HG03196 (cell line): Measurements from ENCODE around the gene UBE2J2.

Experiments
- ATAC-seq: cut with Tn5 transposase; IDR thresholded peaks from one replicate; pipeline ENCODE4 v1.9.1; 2021; ENCODE audit not compliant: unreplicated experiment

The UBE2J2 gene

DNA sequence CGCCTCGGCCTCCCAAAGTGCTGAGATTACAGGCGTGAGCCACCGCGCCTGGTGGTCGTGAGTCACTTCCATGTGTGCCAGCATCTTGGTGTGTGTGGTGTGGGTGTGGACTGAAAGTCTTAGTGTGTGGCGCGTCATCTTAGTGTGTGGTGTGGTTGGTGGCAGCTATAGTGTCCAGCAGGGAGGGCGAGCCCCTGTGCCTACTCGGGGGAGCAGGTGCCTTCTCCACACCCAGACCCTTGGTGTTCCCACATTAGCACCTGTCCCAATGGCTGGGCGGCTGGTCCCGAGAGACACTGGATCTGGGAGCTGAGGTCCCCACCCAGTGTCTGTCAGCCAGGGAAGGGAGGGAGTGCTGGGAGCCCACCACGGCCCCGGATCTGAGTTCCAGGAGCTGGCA lies 9.3 kb upstream of the UBE2J2 start:
- no peak for ATAC-seq

DNA sequence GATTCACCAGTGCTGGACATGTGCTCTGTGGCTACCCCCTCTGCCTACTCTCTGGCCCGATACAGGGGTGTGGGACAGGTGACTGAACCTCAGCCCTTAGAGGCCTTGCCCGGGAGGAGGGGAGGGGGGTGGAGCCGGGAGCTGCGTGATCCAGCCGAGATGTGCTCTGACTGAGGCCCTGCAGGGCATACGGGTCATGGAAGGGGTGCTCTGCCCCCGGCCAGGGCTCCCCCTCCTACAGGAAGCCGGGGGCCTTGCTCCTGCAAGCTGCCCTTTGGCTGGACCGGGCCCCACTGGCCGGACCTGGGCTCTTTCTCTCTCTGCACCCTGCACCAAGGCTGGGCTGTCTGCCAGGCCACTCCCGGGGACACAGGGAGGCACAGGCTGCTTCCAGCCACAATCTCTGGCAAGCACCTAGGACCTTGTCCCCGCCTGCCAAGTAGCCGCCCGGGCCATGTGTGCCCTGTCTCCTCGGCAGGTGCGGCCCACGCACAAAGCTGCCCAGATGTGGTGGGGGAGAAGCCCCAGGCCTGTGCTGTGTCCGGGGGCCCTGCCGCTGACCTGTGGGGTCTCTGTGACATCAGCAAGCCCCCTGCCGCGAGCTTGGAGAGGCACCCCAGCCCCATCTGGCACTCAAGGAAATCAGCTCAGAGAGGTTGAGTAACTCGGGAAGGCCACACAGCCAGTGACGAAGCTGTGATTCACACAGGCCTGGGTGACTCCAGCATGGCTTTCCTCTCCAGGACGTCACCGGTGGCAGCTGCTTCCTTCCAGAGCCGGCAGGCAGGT lies 8.1 kb upstream of the UBE2J2 start:
- ATAC-seq, result no peak

DNA sequence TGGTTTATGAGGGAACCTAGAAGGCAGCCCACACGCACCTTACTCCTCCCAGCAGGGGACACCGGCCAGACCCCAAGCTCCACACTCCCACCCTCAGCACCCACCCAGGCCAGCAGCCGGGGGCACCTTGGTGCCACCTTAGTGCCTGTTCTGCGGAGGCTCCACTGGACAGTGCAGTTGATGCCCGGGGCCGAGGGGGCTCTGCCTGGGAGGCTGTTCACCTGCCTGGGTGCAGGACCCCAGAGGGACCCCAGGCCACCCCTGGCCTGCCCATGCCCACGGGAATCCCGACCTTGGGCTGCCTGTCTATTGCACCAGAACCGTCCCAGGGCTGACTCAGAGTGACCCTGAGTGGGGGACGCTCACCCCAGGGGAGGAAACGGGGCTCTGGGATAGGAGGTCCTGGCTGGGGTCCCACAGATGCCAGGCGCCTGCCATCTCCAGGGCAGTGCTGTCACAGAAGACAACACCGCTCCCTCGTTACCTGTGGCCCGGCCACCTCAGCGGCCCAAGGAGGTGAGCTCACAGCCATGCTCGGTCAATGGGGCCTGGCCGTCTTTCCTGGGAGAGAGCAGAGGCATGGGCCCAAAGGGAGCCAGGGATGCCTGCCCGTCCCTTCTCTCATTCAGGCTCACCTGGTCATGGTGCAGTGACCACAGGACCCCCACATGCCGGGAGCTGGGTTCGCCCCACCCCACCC lies 7.3 kb upstream of the UBE2J2 start:
- ATAC-seq, result no peak

DNA sequence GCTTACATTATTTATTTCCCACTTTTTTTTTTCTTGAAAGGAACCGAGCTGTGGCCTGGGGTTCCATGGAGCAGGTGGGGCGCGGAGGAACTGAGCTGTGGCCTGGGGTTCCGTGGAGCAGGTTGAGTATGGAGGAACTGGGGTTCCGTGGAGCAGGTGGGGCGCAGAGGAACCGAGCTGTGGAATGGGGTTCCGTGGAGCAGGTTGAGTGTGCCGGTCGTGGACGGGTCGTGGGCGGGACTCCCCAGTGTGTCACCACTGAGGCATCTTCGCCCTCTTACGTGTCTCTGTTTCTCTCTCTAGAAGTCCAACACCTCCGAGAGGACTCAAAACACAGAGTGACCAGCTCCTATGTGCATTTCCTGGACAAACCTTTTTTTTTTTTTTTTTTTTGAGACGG lies 5.4 kb upstream of the UBE2J2 start:
- ATAC-seq, result no peak

DNA sequence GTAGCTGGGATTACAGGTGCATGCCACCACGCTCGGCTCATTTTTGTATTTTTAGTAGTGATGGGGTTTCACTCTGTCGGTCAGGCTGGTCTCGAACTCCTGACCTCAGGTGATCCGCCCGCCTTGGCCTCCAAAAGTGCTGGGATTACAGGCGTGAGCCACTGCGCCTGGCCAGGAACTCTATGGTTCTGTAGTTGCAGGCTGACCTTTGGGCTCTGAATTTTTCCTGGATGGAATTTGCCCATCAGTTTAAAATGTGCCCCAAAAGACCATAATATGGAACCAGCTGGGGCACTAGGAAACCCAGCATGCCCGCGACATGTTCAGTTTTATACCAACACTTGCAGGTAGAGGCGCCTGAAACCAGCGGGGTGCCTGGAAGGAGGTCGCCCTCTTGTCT lies 5.0 kb upstream of the UBE2J2 start:
- ATAC-seq, result no peak

DNA sequence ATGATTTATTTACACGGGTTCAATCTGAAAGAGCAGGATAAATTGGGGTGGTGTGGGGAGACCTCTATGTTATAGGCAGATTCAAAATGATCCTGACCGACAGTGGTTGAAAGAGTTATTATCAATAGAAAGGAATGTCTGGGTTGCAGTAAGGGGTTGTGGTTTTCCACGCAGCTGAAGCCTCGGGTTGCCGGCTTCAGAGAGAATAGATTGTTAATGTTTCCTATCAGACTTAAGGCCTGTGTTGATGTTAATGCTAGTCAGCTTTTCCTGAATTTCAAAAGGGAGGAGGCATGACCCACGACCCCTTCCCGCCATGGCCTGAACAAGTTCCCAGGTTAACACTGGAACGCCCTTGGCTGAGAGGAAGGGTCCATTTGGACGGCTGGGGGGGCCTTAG lies 2.2 kb upstream of the UBE2J2 start:
- no peak for ATAC-seq

DNA sequence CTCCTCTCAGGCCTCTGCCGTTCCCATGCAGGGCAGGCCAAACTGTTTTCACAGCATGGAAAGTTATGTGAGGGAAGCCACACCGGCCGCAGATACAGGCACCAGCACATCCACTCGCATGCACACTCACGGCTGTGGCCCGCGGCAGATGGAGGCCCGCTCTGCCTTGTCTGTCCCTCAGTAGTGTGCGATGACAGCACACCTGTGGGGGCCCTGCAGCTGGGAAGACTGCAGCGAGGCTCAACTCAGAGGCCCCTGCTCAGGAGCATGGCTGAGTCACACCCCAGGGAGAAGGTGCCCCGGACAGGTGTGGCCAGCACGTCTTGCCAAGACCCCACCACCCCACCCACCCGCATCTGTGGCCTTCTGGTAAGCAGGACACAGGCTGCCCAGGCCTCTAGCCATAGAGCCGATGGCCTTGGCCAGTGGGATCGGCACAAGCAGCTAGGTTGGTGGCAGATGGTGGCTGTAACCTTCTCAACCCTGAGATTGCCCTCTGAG lies 1.3 kb upstream of the UBE2J2 start:
- ATAC-seq, result no peak

DNA sequence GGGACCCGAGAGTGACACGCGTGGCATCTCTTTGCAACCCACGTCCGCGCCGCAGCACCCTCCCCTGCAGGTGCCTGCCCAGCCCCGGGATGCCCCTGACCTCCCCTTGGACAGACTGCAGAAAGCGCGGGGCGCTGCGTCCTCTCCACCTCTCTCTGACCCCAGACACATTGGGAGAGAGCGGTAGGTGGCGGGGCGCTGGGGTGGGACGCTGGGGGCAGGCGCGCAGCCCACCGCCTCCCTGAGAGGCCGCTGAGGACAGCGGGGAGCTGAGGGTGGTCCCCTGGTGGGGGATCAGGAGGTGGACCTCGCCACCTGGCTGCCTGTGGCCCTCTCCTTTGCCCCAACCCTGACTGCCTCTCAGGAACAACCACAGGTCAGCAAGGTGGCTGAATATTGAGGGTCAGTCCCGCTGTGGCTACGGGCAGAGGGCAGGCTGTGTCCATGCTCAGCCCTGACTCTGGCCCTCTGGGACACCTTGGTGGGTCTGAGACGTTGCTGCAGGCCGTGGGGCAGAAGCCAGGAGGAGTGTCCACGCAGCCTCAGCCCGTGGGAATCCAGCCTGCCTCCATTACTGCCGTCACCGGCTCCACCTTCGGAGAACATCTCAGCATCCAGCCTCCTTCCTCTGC lies 761 bp upstream of the UBE2J2 start:
- peak; percentile 5 for ATAC-seq

DNA sequence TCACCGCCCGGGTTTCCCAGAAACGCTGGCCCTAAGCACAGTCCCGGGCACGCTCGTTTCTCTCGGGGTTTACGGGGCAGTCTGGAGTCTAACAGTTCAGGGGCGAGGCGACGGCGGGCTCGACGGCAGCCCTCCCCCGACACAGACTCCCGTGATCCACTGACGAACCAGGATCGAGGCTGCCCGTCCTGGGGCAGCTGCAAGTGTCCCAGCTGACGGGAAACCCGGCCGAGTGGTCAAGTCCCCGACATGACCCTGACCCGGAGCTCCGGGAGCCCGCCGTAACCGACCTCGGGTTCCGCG lies 494 bp downstream of the UBE2J2 start:
- ATAC-seq, result peak; percentile 15

DNA sequence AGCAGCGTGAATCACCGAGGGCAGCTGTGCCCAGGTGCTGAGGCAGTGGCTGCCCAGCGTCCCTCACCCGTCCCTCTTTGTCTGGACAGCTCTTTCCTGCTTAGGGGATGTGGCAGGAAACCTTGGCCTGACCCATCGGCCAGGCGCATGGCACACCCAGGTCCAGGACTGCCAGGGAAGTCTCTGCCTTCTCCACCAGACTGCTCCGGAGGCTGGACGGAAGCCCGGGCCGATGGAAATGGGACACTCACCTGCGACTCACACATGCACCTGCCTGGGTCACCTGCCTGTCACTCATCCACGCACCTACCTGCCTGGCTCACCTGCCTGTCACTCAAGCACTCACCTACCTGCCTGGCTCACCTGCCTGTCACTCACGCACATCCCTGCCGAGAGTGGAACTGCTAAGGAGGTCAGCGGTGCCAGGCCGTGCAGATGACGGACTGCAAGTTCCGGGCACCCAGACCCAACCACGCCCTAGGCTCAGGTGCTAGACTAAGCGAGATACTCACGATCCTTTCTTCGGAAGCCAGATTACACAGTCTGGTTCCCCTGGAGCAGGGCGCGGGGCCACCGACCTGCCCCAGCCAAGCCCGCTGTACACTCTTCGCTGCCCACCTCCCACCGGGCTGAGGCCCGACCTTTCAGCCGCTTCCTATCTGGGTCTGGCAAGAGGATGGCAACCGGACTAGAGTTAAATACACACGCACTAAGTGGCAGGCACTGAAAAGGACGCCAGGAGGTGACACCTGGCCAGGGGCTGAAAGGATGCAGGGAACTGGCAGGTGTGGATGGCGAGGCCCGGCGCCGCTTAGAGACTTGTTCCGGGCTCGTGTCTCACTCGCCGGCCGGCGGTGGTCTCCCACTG lies 1.1 kb downstream of the UBE2J2 start:
- ATAC-seq, result no peak

DNA sequence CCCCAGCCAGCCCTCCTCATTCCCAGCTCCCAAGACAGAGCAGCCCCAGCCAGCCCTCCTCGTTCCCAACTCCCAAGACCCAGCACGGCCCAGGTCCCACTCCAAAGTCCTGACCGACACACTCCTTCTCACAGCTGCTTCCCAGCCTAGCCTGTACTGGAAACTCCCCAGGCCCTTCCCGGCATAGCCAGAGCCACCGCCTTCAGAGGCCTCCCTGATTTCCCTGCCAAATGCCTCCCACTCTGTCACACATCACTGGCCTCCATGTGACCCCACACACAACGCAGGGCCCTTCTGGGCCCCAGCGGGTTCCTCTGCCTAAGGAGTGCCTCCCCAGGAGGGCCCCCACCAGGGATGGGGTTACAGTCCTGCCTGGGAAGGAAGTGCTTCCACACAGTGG lies 2.8 kb downstream of the UBE2J2 start:
- ATAC-seq, result no peak

DNA sequence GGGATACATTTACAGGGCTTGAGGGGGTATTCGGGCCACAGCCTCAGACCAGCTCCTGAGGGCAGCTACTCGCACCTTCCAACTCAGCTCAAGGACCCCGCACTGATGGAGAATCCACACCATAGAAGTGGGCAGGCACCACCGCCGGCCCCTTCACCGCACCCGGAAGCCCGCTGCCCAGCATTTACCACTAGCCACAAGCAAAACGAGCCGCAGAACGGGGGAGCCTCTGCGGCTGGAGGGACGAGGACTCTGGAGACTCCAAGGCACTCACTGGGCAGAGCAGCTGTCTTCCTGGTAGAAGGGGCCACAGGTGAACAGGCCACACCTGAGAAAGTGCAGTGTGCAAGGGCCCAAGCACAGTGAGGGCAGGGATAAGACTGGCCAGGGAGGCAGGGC lies 5.4 kb downstream of the UBE2J2 start:
- ATAC-seq, result no peak

DNA sequence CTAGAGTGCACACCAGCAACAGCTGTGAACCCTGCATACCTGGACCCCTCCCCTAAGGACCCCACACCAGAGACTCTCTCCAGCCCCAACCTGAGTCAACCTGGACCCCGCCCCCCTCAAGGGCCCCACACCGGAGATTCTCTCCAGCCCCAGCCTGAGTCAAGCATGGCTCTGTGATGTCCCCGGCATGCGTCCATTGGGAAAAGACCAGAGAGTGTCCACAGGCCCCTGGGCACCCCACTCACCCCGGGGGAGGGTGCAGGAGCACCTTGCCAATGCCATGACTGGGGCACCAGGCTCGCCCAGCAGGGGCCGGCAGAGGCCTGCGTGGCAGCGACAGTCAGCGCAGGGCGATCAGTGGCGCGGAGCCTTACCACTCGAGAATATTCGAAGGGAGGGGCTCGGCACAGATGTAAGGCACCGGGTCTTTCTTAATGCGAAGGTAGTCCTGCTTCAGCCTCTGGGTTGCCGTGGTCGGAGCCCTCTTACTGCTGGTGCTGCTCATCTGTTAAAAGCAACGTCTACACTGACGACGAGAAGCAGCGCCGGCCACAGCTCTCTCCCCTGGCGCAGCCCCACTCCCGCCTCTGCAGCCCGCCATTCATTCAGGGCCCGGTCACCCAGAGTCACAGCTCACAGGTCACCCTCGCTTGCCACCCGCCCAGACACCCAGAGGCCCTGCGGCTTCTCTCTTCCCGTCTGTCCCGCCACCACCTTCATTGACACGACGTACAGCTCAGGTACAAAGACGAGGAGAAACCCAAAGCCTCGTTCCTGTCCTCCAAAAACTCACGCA lies 6.0 kb downstream of the UBE2J2 start:
- no peak for ATAC-seq

DNA sequence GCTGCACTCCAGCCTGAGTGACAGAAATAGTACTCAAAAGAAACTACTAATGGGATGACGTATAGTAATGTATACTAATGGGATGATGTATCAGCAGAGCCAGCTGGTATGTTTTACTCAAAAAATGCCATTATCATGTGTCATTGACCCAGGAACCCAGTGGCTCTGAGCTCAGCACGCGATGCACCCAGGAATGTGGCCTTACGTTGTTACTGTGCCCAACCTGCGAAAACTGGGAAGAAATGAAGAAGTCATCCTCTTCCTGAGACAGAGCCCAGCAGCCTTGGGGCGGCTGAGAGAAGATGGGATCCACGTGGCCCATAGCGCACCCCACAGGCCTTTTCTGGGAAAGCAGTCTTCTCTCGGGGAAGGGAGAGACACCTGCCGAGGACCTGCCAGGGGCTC lies 8.8 kb downstream of the UBE2J2 start:
- no peak for ATAC-seq

DNA sequence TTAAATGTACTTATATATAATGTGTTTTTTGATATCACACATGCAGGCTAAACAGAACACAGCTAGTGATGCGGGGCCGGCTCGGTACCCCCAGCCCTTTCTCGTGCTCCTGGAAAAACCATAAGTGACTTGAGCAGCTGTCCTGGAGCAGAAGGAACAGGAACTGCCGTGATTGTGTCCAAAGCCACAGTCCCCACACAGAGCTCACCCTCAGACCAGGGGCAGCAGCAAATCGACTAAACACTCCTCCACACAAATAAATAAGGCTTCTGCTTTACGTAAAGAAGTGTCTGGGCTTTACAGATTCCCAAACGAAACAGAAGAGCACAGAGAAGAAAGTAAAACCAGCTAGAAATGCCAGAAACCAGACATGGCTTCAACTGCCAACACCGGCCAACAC lies 9.6 kb downstream of the UBE2J2 start:
- ATAC-seq, result no peak

DNA sequence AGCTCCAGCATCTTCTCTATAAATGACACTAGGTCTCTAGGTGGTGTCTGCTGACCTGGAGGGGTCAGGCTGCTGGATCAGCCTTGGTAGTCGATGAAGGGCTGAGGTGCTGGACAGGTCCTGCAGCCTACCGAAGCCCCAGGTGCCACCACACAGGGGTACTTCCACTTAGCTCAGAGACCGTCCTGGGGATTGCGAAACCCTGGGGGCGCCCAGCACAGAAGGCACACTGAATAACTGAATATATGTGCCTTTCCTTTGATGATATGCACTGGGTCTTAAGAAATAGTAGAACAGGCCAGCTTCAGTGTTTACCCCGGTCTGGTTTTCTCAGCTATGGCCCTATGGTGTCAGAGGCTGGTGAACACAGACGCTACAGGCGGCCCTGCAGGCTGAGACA lies 10.9 kb downstream of the UBE2J2 start:
- ATAC-seq, result no peak

DNA sequence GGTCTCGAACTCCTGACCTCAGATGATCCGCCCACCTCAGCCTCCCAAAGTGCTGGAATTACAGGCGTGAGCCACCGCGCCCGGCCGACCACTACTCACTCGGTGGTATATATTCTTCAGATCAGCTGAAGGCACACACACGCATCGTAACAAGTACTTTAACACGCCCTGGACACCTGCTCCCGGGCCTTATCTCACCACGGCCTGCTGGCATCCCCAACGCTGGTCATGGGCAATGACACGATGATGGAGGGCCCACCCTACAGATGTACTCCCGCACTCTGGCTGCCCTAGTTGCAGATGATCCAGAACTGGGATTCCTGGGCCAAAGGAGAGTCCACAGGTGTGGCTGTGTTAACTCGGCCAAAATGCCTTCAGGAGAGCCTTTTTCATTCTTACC lies 11.6 kb downstream of the UBE2J2 start:
- no peak for ATAC-seq

DNA sequence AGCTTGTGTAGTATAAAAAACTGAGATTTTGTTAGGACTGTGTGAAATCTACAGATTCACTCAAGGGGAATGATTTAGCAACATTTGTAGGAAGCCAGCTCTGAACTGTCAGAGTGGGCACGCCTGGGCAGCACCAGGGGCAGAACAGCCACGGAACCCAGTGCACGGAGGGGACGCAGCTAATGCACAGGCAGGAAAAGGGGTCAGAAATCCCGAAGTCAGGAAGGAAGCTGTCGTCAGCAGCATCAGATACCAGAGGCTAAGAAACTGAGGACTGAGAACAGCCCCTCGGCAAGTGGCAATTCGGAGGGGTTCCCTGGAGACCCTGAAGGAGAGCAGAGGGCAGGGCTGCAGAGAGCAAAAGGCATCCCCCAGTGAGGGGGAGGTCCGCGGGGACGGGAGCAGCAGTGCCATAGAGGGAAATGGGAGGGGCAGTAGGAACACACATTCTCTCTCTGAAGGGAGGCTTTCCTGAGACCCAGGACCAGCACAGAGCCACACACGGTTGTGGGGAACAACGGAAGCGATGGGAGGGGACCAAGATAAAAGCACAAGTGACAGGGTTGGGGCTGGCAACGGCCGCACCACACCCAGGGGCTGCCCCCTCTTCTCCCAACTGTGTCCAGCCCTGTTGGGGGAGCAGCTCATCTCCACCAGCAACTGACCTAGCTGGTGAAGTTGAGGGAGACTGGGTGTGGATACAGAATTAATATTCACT lies 12.7 kb downstream of the UBE2J2 start:
- ATAC-seq, result no peak

DNA sequence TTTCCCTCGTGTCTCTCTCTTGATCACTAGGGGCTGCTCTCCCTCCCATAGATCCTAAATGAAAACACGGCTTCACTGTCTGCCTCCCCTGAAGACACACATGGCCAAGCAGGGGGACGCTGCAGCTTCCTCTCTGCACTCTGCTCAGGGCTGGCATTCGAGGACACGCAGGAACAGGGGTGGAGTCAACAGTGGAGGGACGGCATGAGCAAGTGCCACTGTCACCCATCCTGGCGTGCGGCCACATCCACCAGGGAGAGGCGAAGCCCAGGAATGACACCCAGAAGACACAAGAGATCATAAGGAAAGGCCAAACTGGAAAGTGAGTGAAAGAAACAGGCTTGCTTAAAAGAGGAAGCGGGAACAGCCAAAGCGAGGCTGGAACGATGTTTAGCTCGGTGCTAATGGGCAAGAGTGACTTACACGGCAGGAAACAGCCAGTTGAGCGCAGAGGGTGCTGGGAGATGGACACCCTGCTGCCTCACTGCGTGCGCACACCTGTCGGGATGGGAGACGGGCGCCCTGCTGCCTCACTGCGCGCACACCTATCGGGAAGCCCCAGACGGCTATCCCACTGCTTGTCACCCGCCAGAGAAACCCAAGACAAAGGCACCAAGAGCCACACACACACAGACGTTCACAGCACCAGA lies 13.6 kb downstream of the UBE2J2 start:
- ATAC-seq, result no peak
